NB4 (cell line): ENCODE results near the gene ZCRB1.

Source experiments
- POLR2A ChIP-seq: IDR thresholded peaks from 2 replicates; pipeline ENCODE4 v1.6.1; 2011; ENCODE audit warnings: mild to moderate bottlenecking; ENCODE audit not compliant: insufficient read length; ENCODE audit errors: extremely low read depth
- TF ChIP-seq, protein P1 (sequence below): IDR thresholded peaks from one replicate; pipeline ENCODE4 v1.5.1; 2012; ENCODE audit warnings: low read depth, low read length
- TF ChIP-seq, protein P2 (sequence below): IDR thresholded peaks from 2 replicates; pipeline ENCODE4 v1.6.1; 2011; ENCODE audit warnings: low read depth, low read length

DNA sequence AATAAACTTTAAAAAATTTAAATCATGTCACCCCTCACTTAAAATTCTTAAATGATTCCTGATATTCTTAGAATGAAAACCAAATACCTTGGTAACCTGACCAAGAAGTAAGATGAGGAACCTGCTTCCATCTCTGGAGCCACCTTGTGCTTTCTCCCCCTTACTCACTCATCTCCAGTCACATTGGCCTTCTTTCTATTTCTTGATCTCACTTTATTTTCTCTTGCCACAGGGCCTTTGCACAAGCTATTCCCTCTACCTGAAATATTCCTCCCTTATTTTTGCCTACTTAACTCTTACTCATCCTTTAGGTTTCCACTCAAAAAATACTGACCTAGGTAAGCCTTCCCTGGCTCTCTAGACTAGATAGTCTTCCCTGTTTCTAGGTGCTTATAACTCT lies 5.1 kb downstream of the ZCRB1 start:
- TF ChIP-seq, protein P1, sequence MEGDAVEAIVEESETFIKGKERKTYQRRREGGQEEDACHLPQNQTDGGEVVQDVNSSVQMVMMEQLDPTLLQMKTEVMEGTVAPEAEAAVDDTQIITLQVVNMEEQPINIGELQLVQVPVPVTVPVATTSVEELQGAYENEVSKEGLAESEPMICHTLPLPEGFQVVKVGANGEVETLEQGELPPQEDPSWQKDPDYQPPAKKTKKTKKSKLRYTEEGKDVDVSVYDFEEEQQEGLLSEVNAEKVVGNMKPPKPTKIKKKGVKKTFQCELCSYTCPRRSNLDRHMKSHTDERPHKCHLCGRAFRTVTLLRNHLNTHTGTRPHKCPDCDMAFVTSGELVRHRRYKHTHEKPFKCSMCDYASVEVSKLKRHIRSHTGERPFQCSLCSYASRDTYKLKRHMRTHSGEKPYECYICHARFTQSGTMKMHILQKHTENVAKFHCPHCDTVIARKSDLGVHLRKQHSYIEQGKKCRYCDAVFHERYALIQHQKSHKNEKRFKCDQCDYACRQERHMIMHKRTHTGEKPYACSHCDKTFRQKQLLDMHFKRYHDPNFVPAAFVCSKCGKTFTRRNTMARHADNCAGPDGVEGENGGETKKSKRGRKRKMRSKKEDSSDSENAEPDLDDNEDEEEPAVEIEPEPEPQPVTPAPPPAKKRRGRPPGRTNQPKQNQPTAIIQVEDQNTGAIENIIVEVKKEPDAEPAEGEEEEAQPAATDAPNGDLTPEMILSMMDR: no peak
- TF ChIP-seq POLR2A: no peak
- TF ChIP-seq, protein P2, sequence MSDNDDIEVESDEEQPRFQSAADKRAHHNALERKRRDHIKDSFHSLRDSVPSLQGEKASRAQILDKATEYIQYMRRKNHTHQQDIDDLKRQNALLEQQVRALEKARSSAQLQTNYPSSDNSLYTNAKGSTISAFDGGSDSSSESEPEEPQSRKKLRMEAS: no peak
